HG02678 (cell line): ENCODE results near the gene NOP53.
A peak's percentile ranks its signal among the peaks of the same experiment; 100 is the strongest.
"Not testable (repeated sequence)": the region's sequence is repeated elsewhere in the genome, so short reads cannot be mapped to it uniquely, and the experiment has no call there.

ENCODE experiments used
- ATAC-seq: cut with Tn5 transposase; IDR thresholded peaks from one replicate; pipeline ENCODE4 v1.9.1; 2021; ENCODE audit warnings: mild to moderate bottlenecking, moderate library complexity; ENCODE audit not compliant: unreplicated experiment

Gene NOP53

DNA sequence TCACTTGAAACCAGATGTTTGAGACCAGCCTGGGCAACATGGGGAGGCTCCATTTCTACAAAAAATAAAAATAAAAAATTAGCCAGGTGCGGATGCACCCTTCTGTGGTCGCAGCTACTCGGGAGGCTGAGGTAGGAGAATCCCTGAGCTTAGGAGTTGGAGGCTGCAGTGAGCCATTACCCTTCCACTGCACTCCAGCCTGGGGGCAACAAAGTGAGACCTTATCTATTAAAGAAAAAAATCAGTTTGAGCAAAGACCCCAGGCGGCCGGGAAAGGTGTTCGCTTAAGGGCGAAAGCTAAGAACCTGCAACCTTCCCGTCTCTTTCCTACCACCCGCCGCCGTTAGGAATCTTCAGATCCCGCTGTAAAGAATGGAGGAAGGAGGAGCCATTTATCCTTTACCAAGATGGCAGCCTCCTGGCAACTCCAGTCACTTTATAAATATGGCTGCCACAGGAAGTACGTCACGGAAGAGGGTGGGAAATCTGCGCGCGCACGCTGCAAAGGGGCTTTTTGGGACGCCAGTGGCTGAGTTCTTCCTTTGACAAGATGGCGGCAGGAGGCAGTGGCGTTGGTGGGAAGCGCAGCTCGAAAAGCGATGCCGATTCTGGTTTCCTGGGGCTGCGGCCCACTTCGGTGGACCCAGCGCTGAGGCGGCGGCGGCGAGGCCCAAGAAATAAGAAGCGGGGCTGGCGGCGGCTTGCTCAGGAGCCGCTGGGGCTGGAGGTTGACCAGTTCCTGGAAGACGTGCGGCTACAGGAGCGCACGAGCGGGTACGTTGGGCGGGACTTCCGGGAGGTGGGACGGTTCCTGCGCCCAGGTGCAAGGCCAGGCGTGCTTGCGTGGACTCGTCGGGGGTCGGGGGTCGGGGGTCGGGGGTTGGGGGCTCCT, at the start of gene NOP53:
Gene NOP53, plus strand, starts transcription at position 537 of the 892 bp plus-strand sequence. Its CDS starts 14 bp downstream, at position 551.
- ATAC-seq = peak; percentile 76

DNA sequence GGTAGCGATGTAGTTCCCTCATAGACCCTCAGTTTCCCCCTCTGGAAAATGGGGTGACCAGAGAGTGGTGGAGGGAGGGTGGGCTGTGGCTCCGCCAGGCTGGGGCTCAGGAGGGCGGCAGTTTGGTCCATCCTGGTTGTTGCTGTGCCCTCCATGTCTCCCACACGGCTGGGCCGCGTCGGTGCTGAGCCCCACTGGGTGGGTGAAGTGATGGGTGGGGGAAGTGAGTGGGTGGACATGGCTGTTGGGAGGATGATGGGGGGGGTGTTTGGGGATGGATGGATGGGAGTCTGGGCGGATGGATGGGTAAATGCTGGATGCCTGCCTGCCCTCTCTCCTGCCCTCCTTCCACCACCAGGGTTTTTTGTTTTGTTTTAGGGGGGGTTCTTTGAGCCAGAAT, 48.7 kb upstream of the NOP53 start:
- no peak for ATAC-seq

DNA sequence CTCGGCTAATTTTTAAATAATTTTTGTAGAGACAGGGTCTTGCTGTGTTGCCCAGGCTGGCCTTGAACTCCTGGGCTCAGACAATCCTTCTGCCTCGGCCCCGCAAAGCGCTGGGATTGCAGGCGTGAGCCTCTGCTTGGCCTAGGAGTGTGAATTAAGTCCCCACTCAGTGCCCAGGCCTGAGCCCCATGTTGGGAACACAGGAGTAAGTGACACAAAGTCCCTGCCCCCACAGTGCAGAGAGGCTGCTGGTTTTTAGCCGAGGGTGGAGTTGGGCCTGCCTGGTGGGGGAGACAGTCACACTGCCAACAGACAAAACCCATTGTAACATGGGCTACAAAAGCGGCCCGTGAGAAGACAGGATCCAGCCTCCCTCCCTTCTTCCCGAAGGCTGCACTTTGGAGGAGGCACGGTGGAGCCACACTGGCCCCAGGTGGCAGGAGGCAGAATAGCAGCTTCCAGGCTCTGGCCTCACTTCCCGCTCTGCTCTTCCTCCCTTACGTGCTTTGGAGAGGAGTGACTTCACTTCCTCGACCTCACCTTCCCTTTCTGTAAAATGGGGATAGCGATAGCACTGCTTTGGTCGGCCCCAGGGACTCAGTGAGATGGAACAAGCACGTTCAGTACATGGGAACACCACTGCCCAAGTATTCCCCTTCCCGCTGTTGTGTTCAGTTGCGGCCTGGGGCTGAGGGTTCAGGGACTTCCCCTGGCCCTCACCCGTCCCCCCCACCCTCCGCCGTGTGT, 47.3 kb upstream of the NOP53 start:
- no peak for ATAC-seq

DNA sequence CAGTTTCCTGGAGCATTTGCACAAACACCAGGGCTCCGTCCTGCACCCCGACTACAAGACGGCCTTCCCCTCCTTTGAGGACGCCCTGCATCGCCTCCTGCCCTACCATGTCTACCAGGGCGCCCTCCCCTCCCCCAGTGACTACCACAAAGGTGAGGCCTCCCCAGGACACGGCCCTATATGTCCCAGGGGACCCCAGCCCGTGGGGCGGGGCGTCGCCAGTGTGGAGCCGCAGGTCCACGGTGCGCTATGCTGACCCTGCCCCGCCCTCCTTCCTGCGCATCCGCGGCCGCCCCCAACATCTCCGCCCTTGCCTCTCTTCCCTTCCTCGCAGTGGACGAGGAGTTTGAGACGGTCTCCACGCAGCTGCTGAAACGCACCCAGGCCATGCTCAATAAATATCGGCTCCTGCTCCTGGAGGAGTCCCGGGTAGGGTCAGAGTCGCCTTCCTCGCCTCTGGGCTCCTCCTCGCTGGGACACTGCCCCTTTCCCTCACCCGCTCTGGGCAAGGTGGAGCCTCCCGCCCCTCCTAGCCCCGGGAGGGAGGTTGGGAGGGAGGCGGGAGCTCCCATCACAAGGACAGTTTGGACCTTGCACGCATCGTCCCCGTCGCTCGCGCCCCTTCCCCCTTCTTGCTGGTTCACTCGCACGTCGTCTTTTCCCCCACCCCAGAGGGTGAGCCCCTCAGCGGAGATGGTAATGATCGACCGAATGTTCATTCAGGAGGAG, 46.6 kb upstream of the NOP53 start:
- ATAC-seq = no peak

DNA sequence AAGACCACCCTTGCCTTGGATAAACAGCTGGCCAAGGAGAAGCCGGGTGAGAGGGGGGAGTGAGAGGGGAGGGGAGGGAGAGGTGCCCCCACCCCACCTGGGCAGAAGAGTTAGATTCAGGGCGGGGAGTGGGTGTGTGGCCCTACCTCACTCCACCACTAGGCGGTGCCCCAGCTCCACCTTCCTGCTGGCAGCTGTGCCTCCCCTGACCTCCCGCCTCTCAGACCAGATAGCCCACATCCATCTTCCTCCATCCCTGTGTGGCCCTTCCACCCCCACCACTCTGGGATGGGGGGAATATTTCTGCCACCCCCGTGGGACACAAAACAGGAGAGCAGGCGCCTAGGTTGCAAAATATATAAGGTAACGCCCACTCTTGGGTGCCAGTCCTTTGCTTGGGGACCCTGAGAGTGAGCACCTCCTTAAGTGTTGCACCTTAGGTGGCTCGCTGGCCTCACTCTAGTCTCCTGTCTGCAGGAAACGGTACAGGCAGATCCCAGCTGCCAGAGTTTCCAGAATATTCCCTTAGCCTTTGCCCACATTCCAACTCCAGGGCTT, 45.9 kb upstream of the NOP53 start:
- no peak for ATAC-seq

DNA sequence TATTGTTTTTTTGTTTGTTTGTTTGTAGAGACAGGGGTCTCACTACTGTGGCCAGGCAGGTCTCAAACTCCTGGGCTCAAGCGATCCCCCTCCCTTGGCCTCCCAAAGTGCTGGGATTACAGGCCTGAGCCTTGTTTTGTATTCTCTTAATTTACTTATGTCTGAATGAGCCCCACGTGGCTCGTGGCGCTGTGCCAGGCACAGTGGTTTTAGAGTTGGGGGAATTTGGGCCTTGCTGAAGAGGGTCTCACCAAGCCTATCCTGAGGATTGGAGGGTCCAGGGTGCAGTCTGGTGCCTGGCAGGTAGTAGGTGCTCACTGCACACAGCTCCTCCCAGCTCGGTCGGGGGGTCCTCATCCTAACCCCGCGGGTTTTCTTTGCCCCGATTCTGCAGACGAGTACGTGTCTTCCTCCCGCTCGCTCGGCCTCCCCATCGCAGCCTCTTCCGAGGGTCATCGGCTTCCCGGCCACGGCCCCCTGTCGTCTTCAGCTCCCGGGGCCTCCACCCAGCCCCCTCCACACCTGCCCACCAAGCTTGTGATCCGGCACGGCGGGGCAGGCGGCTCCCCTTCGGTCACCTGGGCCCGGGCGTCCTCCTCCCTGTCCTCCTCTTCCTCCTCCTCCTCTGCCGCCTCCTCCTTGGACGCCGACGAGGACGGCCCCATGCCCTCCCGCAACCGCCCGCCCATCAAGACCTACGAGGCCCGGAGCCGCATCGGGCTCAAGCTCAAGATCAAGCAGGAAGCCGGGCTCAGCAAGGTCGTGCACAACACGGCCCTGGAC, 44.2 kb upstream of the NOP53 start:
- no peak for ATAC-seq

DNA sequence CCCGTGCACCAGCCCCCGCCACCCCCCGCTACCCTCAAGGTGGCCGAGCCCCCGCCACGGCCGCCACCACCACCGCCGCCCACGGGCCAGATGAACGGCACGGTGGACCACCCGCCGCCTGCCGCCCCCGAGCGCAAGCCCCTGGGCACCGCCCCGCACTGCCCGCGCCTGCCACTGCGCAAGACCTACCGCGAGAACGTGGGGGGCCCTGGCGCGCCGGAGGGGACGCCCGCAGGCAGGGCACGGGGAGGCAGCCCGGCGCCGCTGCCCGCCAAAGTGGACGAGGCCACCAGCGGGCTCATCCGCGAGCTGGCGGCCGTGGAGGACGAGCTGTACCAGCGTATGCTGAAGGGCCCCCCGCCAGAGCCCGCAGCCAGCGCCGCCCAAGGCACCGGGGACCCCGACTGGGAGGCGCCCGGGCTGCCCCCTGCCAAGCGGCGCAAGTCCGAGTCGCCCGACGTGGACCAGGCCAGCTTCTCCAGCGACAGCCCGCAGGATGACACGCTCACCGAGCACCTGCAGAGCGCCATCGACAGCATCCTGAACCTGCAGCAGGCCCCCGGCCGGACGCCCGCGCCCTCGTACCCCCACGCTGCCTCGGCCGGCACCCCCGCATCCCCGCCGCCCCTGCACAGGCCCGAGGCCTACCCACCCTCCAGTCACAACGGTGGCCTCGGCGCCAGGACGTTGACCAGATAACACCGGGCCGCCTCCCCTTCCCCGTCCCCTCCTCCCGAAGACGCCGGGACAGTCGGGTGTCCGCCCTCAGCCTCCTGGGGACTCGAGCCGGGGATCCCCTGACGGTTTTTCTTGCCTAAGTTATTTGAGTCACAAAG, 43.4 kb upstream of the NOP53 start:
- ATAC-seq = no peak

DNA sequence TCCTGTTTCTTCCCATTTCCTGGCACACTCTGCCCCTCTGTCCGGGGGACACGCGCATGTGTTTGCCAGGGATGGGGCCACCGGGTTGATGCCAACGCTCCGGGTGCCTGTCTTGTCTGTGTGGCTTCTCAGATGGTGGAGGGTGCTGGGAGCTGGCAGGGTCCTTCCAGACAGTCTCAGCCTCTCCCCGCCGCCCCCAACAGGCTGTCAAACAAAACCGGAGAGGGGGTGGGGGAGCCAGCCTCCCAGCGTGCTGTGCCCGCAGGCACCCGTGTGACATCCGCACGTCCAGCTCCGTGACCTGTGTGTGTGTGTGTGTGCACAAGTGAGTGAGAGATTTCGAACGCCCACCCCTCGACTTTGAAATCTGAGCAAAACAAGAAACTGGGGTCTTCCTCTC, 42.7 kb upstream of the NOP53 start:
- no peak for ATAC-seq

DNA sequence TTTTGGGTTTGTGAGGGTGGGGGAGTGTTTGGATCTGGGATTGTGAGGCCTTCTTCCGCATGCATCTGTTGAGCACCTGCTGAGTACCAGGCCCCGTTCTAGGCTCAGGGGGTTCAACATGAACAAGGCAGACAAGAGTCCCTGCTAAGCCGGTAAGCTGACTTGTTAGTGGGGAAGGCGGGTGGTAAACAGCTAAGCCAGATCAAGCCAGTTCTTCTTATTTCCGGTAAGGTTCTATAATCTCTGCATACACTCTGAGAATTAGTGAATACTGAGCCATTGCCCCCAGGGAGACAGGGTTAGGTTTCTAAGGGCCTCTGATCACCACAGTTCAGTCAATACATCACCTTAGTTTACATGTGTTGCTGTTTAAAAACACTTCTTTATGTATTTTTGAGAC, 42.0 kb upstream of the NOP53 start:
- no peak for ATAC-seq

DNA sequence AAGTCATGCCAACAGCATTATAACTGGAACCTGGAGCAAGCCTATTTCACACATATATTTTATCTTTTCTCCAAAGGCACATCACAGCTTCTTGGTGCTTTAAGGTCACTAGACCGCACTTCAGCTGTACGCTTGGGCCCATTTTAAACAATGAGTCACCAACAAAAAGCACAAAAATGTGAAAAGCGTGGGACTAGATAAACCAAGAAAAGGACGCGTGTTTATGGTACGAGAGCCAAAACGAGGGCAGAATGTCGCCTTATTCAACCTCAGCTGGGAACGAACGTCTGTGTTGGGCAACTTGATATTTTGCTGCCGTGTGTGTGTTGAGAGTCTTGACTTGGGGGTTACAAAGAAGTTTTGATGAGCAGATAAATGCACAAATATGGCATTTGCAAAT, 41.3 kb upstream of the NOP53 start:
- no peak for ATAC-seq

DNA sequence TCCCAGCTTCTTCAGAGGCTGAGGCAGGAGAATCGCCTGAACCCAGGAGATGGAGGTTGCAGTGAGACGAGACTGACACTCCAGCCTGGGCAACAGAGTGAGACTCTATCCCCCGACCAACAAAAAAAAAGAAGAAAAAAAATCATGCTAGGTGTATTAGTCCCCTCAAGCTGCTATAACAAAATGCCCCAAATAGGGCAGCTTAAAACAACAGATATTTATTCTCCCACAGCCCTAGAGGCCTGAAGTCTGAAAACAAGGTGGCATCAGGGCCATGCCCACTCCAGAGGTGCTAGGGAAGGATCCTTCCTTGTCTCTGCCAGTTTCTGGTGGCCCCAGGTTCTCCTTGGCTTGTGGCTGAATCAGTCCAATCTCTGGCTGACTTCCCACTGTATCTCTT, 40.7 kb upstream of the NOP53 start:
- no peak for ATAC-seq

DNA sequence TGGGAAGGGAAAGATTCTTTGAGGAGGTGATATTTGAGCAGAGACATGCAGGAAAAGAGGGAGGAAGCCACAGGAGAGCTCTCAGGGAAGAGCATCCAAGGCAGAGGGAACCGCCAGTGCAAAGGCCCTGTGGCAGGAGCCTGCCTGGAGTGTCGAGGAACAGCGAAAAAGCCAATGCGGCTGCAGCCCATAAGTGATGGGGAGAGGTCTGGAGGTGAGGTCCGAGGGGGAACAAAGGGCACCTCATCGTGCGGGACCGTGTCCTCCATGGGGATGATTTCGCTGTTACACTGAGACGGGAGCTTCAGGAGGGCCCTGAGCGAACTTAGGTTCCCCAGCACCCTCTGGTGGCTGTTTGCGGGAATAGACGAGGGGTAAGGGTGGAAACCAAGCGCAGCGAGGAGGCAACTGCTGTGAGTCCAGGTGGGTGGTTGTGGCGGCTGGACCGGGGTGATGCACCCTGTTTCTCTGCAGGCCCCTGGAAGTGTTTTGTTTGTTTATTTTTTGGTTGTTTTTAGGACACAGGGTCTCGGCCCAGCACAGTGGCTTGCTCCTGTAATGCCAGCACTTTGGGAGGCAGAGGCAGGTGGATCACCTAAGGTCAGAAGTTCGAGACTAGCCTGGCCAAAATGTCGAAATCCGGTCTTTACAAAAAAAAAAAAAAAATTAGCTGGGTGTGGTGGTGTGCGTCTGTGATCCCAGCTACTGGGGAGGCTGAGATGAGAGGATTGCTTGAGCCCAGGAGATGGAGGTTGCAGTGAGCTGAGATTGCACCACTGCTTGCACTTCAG, 38.0 kb upstream of the NOP53 start:
- ATAC-seq = no peak

DNA sequence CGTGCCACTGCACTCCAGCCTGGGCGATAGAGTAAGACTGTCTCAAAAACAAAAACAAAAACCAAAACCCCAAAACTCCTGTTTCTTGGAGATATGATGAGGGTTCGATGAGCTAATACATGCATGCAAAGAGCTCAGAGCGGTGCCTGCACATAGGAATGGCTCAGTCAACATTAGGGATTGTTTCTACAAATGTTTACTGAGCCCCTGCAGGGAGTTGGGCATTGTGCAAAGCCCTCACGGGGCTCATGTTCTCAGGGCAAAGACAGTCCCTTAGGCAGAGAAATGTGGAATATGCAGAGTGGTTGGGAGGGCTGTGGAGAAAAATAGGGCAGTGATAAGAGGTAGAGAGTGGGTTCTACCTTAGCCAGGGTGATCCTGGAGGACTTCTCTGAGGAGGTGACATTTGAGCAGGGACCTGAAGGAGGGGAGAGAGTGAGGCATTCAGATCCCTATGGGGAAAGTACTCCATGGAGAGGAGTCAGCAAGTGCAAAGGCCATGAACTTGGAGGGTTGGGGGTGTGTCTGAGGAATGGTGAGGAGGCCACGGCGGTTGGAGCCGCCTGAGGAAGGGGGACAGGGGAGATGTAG, 33.6 kb upstream of the NOP53 start:
- no peak for ATAC-seq

DNA sequence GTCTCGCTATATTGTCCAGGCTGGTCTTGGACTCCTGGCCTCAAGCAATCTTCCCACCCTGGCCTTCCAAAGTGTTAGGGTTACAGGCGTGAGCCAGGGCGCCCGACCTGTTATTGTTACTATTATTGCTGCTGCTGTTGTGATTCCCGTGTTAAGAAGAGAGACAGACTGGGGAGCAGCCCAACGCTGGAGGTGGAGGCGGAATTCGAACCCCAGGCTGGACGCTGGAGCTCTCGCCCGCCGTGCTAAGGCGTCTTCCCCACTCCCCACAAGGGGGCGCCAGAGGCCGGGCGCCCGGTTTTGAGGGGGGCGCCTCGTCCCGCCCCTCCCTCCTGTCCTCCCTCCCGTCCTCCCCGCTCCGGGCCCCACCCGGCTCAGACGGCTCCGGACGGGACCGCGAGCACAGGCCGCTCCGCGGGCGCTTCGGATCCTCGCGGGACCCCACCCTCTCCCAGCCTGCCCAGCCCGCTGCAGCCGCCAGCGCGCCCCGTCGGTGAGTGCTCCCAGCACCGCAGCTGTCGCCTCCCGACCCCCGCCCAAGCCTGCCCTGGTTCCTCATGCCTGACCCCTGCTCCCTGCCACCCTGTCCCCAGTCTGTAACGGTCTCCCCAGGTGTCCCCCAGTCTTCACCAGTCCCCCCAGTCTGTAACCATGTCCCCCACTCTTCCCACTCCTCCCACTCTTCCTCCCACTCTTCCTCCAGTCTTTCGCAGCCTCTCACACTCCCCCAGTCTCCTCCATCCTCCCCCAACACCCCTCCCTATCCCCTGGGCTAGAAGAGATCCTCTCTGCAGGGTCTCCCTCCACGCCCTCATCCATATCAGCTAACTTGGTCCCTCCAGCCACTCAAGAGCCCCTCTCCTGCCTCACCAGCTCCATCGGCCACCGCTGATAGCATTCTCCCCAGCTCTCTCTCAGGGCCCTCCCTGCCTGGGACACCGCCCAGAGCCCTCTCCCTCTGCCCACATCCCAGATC, 32.0 kb upstream of the NOP53 start, which contains the start of gene EHD2:
Gene EHD2, plus strand, starts transcription at position 377 of the 976 bp plus-strand sequence. CDS start 3,191 bp downstream, outside the sequence.
- ATAC-seq = no peak

DNA sequence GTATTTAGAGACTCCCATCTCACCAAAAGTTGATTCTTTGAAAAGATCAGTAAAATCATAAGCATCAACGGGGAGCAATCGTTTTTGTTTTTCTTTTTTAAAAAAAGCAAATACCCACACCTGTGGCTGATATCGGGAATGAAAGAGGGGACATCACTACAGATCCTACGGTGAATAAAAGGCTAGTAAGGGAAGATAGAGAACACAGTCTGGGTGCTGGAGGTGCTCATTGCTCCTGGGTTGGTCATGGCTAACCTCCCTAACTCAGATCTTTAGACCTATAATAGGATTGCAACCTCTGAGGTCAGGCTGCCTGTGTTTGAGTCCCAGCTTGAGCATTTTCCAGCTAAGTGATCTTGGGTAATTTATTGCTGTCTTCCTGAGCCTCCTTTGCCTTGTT, 31.0 kb upstream of the NOP53 start:
- ATAC-seq = no peak

DNA sequence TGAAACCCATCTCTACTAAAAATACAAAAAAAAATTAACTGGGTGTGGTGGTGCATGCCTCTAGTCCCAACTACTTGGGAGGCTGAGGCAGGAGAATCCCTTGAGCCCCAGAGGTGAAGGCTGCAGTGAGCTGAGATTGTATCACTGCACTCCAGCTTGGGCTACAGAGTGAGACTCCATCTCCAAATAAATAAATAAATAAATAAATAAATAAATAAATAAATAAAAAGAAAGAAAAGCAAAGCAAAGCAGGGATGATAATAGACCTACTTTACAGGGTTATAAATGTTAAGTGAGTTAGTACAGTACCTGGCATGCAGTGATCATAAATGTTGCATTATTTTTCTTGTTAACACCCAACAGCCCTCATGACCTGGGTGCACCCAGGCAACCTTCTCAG, 30.5 kb upstream of the NOP53 start:
- ATAC-seq = not testable (repeated sequence)
